ENCODE measurements around the gene PPM1N. TPM values are rescaled to one million over a fixed set of nuclear protein-coding genes. Genes with fewer than 3 reads are reported as not detected.

The PPM1N gene
- total RNA-seq, 1 experiment from 2014 or later, result 5.2 TPM

GRCh38 chr19:45497791-45498190 is 452 bp upstream of the PPM1N start:
- H3K9me2 ChIP-seq (ENCODE audit: insufficient read depth), result no peaks in the 10 kb centered on the region
- TF ChIP-seq EGR1 (IDR thresholded peaks at IDR 0.05; ENCODE audit: low read depth) (no peak), ATF3 (IDR thresholded peaks at IDR 0.05) (no peak), SP1 (IDR thresholded peaks at IDR 0.05; ENCODE audit: low read depth) (no peak), RAD21 (IDR thresholded peaks at IDR 0.05; ENCODE audit: low read depth) (no peak), YY1 (IDR thresholded peaks at IDR 0.05; ENCODE audit: extremely low read depth, insufficient replicate concordance, low read depth, low read length) (no peak), CBX3 (IDR thresholded peaks at IDR 0.05; ENCODE audit: low read depth) (no peak)
- H3K4me1 ChIP-seq (ENCODE audit: control insufficient read depth in 1 of 2, insufficient read depth in 2 of 2, low read length in 2 of 2), result peaks cover 22 to 45% of the 10 kb centered on the region in 2 experiments
- CTCF ChIA-PET, result interaction anchor here (5.3 kb wide), 1 partner anchor 13 kb away, joined by 33 read pairs; no protein-coding TSS in a partner anchor
- H3K4me2 ChIP-seq (ENCODE audit: low read length), result no peak overlapping the region
- H3K36me3 ChIP-seq (ENCODE audit: control insufficient read depth in 1 of 2, insufficient read depth in 2 of 2, low read length in 2 of 2), result no peaks in the 10 kb centered on the region
- H2AFZ ChIP-seq (ENCODE audit: low read depth, low read length, poor library complexity, severe bottlenecking), result no peak overlapping the region
- DNase-seq (ENCODE audit: low read depth, low spot score) (no peak), ATAC-seq (no peak)
- H3K9me3 ChIP-seq (ENCODE audit: control insufficient read depth in 1 of 2, insufficient read depth in 1 of 2, low read depth in 1 of 2, low read length in 2 of 2), result no peaks in the 10 kb centered on the region
- POLR2A ChIA-PET, result interaction anchor here (1.5 kb wide), 1 partner anchor 144 kb away, joined by 5 read pairs; no protein-coding TSS in a partner anchor
- no peak overlapping the region for H3K9ac ChIP-seq (ENCODE audit: low read length)
- no peak overlapping the region for H3K27ac ChIP-seq (ENCODE audit: low read depth, low read length)
- H3K27me3 ChIP-seq (ENCODE audit: insufficient read depth, low read length), result peaks cover 10% of the 10 kb centered on the region; the same call in 1 of the 2 replicates
- no TSS peak for BruUV-seq (replicated peaks)
- H3K79me2 ChIP-seq (ENCODE audit: insufficient read depth, low read length), result no peaks in the 10 kb centered on the region
- H4K20me1 ChIP-seq (ENCODE audit: insufficient read depth), result no peaks in the 10 kb centered on the region
- intact Hi-C loops (cut with micrococcal nuclease), result no loop called here
- RAD21 ChIA-PET (ENCODE audit: low non-redundant PET in 1 of 2, low total read pairs in 2 of 2, uncharacterized antibody in 2 of 2, unreplicated experiment in 2 of 2), result no interaction called here
- no peak overlapping the region for H3K4me3 ChIP-seq (replicated peaks in 1 of 2; ENCODE audit: low read depth in 1 of 2, low read length in 2 of 2)

- Histone ChIP-seq H3K79me2 (ENCODE audit: insufficient read depth, low read length) (no peaks in the 10 kb centered on the region), H3K4me1 (ENCODE audit: control insufficient read depth in 1 of 2, insufficient read depth in 2 of 2, low read length in 2 of 2) (peaks cover 17 to 34% of the 10 kb centered on the region in 2 experiments; a peak in 3 of 4 replicates), H3K9ac (ENCODE audit: low read length) (no peak overlapping the region), H2AFZ (ENCODE audit: low read depth, low read length, poor library complexity, severe bottlenecking) (no peak overlapping the region), H3K36me3 (ENCODE audit: control insufficient read depth in 1 of 2, insufficient read depth in 2 of 2, low read length in 2 of 2) (no peaks in the 10 kb centered on the region), H4K20me1 (ENCODE audit: insufficient read depth) (no peaks in the 10 kb centered on the region), H3K9me3 (ENCODE audit: control insufficient read depth in 1 of 2, insufficient read depth in 1 of 2, low read depth in 1 of 2, low read length in 2 of 2) (no peaks in the 10 kb centered on the region), H3K4me3 (replicated peaks in 1 of 2; ENCODE audit: low read depth in 1 of 2, low read length in 2 of 2) (no peak overlapping the region), H3K4me2 (ENCODE audit: low read length) (peak overlapping the region; percentile 50), H3K27me3 (ENCODE audit: insufficient read depth, low read length) (peaks cover 10% of the 10 kb centered on the region; the same call in 1 of the 2 replicates), H3K27ac (ENCODE audit: low read depth, low read length) (peak overlapping the region; percentile 39; the same call in 1 of the 2 replicates), H3K9me2 (ENCODE audit: insufficient read depth) (no peaks in the 10 kb centered on the region)
- ATAC-seq (peak; percentile 59), DNase-seq (ENCODE audit: low read depth, low spot score) (no peak)
- RAD21 ChIA-PET (ENCODE audit: low non-redundant PET in 1 of 2, low total read pairs in 2 of 2, uncharacterized antibody in 2 of 2, unreplicated experiment in 2 of 2), result no interaction called here
- CTCF ChIA-PET, result interaction anchor here (1.2 to 1.4 kb wide), 3 partner anchors 15 to 59 kb away, joined by 3 to 5 read pairs (median 5); no protein-coding TSS in a partner anchor
- TSS peak; percentile 72 for BruUV-seq (replicated peaks)
- POLR2A ChIA-PET, result interaction anchor here (0.6 to 0.9 kb wide), 2 partner anchors 14 to 31 kb away, joined by 3 read pairs; no protein-coding TSS in a partner anchor
- intact Hi-C loops (cut with micrococcal nuclease), result no loop called here
- TF ChIP-seq ZNF274 (IDR thresholded peaks at IDR 0.05; ENCODE audit: low read depth, low read length) (no peak), ZFX (IDR thresholded peaks at IDR 0.05) (no peak), ATF3 (IDR thresholded peaks at IDR 0.05) (no peak), RAD21 (IDR thresholded peaks at IDR 0.05; ENCODE audit: low read depth) (no peak), EZH2 (IDR thresholded peaks at IDR 0.05) (no peak), SIN3A (IDR thresholded peaks at IDR 0.05; ENCODE audit: low read depth) (no peak), CBX3 (IDR thresholded peaks at IDR 0.05; ENCODE audit: low read depth) (no peak), ZBTB33 (IDR thresholded peaks at IDR 0.05; ENCODE audit: extremely low read depth, insufficient replicate concordance, low read length) (no peak), CEBPB (IDR thresholded peaks at IDR 0.05; ENCODE audit: low read depth) (no peak), CTCF (IDR thresholded peaks at IDR 0.05 in 2 of 3, conservative IDR thresholded peaks at IDR 0.05 in 1 of 3; ENCODE audit: borderline replicate concordance in 1 of 3, insufficient read depth in 1 of 3, low read depth in 2 of 3, low read length in 2 of 3) (no peak)
Measured at GRCh38 chr19:45499196-45500180, 1.2 kb downstream of the PPM1N start.
